Kidney tubule cell (primary cell): Measurements from ENCODE around the gene ZBTB7C.

Source experiments
- DNase-seq: peaks from one replicate; pipeline ENCODE4 v3.0.0-alpha.2; 2018; ENCODE audit warnings: low spot score

The ZBTB7C gene

GRCh38 chr18:48216639-48217257 is 192.4 kb downstream of the ZBTB7C start:
- DNase-seq: no peak

- DNase-seq: no peak
These were observed 193.1 kb downstream of the ZBTB7C start for GRCh38 chr18:48215876-48216638.

GRCh38 chr18:48213791-48214190 is 195.4 kb downstream of the ZBTB7C start:
- no peak for DNase-seq

- DNase-seq: no peak
These were observed 200.6 kb downstream of the ZBTB7C start for GRCh38 chr18:48208432-48209140.

GRCh38 chr18:48207733-48208132 is 201.4 kb downstream of the ZBTB7C start:
- no peak for DNase-seq

- DNase-seq: no peak
These were observed 202.3 kb downstream of the ZBTB7C start for GRCh38 chr18:48206887-48207286.

GRCh38 chr18:48203961-48204666 is 205.1 kb downstream of the ZBTB7C start:
- no peak for DNase-seq

GRCh38 chr18:48203288-48203945 is 205.8 kb downstream of the ZBTB7C start:
- no peak for DNase-seq

- no peak for DNase-seq
These were observed 206.6 kb downstream of the ZBTB7C start for GRCh38 chr18:48202350-48203260.

- no peak for DNase-seq
These were observed 207.2 kb downstream of the ZBTB7C start for GRCh38 chr18:48202006-48202348.

- DNase-seq: peak; percentile 33
These were observed 207.7 kb downstream of the ZBTB7C start for GRCh38 chr18:48201337-48202005.

- DNase-seq: peak; percentile 19
These were observed 208.4 kb downstream of the ZBTB7C start for GRCh38 chr18:48200631-48201336.

GRCh38 chr18:48199399-48199798 is 209.8 kb downstream of the ZBTB7C start:
- no peak for DNase-seq

- no peak for DNase-seq
These were observed 211.4 kb downstream of the ZBTB7C start for GRCh38 chr18:48197819-48198218.

- DNase-seq: no peak
These were observed 213.4 kb downstream of the ZBTB7C start for GRCh38 chr18:48195787-48196186.

GRCh38 chr18:48194591-48195181 is 214.5 kb downstream of the ZBTB7C start:
- DNase-seq: no peak

GRCh38 chr18:48193521-48194492 is 215.4 kb downstream of the ZBTB7C start:
- no peak for DNase-seq

GRCh38 chr18:48192542-48192941 is 216.6 kb downstream of the ZBTB7C start:
- DNase-seq: no peak
